ENCODE data around the gene SWAP70. TPM values are rescaled to one million over a fixed set of nuclear protein-coding genes. Genes with fewer than 3 reads are reported as not detected.

SWAP70 gene
- total and polyA plus RNA-seq, 9 of the 15 experiments (the other 6 are each of a cell fraction or from before 2014, with no cell fraction given): 1.7 to 4.9 (median 3.9) TPM

- intact Hi-C loops (cut with micrococcal nuclease) (no loop called here), in situ Hi-C loops (cut with MboI) (no loop called here)
- 72% methylated on average over 3 of the region's 3 CpGs for WGBS (ENCODE audit: insufficient coverage, low coverage, missing lambda C conversion rate)
- TF ChIP-seq NR2C1 (IDR thresholded peaks at IDR 0.05): no peak
- TF ChIP-seq NR2C1 (tag; IDR thresholded peaks at IDR 0.05): no peak
- no peak for TF ChIP-seq MEF2A (IDR thresholded peaks at IDR 0.05; ENCODE audit: control insufficient read depth, low read depth, low read length)
- TF ChIP-seq SFPQ (IDR thresholded peaks at IDR 0.05; ENCODE audit: low read depth, low read length): no peak
- no peak for TF ChIP-seq ATF1 (CRISPR knock-in tag; IDR thresholded peaks at IDR 0.05)
- TF ChIP-seq ATF1 (tag; IDR thresholded peaks at IDR 0.05): no peak
- TF ChIP-seq ZNF584 (CRISPR knock-in tag; IDR thresholded peaks at IDR 0.05; ENCODE audit: low read depth): no peak
- no peak for TF ChIP-seq POU5F1 (IDR thresholded peaks at IDR 0.05; ENCODE audit: borderline replicate concordance, low read depth, low read length, partially characterized antibody)
- no peak for TF ChIP-seq BCOR (IDR thresholded peaks at IDR 0.05)
- TF ChIP-seq PCBP2 (IDR thresholded peaks at IDR 0.05; ENCODE audit: low read depth, low read length, poor library complexity, severe bottlenecking): no peak
- no peak for TF ChIP-seq HEY1 (CRISPR knock-in tag; IDR thresholded peaks at IDR 0.05; ENCODE audit: borderline replicate concordance)
- no peak for TF ChIP-seq ZNF57 (CRISPR knock-in tag; IDR thresholded peaks at IDR 0.05)
- TF ChIP-seq USF2 (CRISPR knock-in tag; IDR thresholded peaks at IDR 0.05): no peak
- TF ChIP-seq RFX1 (IDR thresholded peaks at IDR 0.05): no peak
- TF ChIP-seq ATF7 (IDR thresholded peaks at IDR 0.05): no peak
- TF ChIP-seq E2F3 (CRISPR knock-in tag; IDR thresholded peaks at IDR 0.05): no peak
- no peak for TF ChIP-seq CBFA2T3 (IDR thresholded peaks at IDR 0.05)
- CTCF ChIA-PET (ENCODE audit: low intra/inter-chr PET ratio): no interaction called here
- H3K36me3 ChIP-seq (ENCODE audit: control insufficient read depth, insufficient read depth, low read length): no peaks in the 10 kb centered on the region
- peaks cover 7% of the 10 kb centered on the region for H3K9me3 ChIP-seq (replicated peaks; ENCODE audit: control insufficient read depth, insufficient read depth, low read depth, low read length)
- no peaks in the 10 kb centered on the region for H3K9me1 ChIP-seq (ENCODE audit: control insufficient read depth, insufficient read depth, low read length)
- H3K27ac ChIP-seq (ENCODE audit: extremely low read depth, low read depth, low read length): no peak overlapping the region
- H4K20me1 ChIP-seq (replicated peaks; ENCODE audit: control insufficient read depth, insufficient read depth, low read length): no peaks in the 10 kb centered on the region
- FAIRE-seq (no peak), ATAC-seq (no peak), DNase-seq (ENCODE audit: extremely low read depth in 1 of 4, low spot score in 3 of 4) (no peak)
- POLR2A ChIA-PET: interaction anchor here (0.6 kb wide), 1 partner anchor 15 kb away, joined by 3 read pairs; no protein-coding TSS in a partner anchor
- no peaks in the 10 kb centered on the region for H3K4me1 ChIP-seq (replicated peaks in 1 of 2; ENCODE audit: control insufficient read depth in 2 of 2, insufficient read depth in 2 of 2, low read length in 2 of 2)
- H3K79me2 ChIP-seq (ENCODE audit: control insufficient read depth, insufficient read depth, low read length): no peaks in the 10 kb centered on the region
- no peak overlapping the region for H2AFZ ChIP-seq (ENCODE audit: low read depth, low read length)
- H3K27me3 ChIP-seq (ENCODE audit: control insufficient read depth in 2 of 2, insufficient read depth in 2 of 2, low read length in 2 of 2): no peaks in the 10 kb centered on the region
- no peak overlapping the region for H3K9ac ChIP-seq (ENCODE audit: insufficient read depth in 1 of 2, low read depth in 2 of 2, low read length in 2 of 2)
- no TSS peak for BruUV-seq (replicated peaks)
- no peak overlapping the region for H3K4me3 ChIP-seq
- no peak overlapping the region for H3K4me2 ChIP-seq (ENCODE audit: insufficient read depth, low read length)
Measured at GRCh38 chr11:9735236-9735635, 71.4 kb downstream of the SWAP70 start.

Data from K562 (cell line).